SH-SY5Y (cell line): ENCODE results near the gene MORN1.

Source experiments
- GATA2 ChIP-seq: IDR thresholded peaks from 2 replicates; pipeline ENCODE4 v1.6.1; 2011; ENCODE audit warnings: mild to moderate bottlenecking, low read depth, low read length
- GATA3 ChIP-seq: IDR thresholded peaks from 2 replicates; pipeline ENCODE4 v1.6.1; 2011; ENCODE audit warnings: low read depth, mild to moderate bottlenecking, low read length, moderate library complexity

- TF ChIP-seq GATA3 = no peak
- TF ChIP-seq GATA2 = no peak
Measured at GRCh38 chr1:2394761-2395160, 3.4 kb upstream of the MORN1 start.
